Fibroblast of lung (primary cell): ENCODE measurements around the gene ROBO2. TPM values are rescaled to one million over a fixed set of nuclear protein-coding genes. Genes with fewer than 3 reads are reported as not detected.

Experiments used
- DNase-seq, 2 donors: peaks; one replicate each; pipeline versions ENCODE4 v3.0.0 to v3.0.0-alpha.2; 2010; ENCODE audit warnings: low read depth in 2 of 2
- H2AFZ ChIP-seq: 2 replicates; pipeline ENCODE4 v1.5.1; 2012; ENCODE audit warnings: low read length, control low read depth, inconsistent platforms
- H3K27ac ChIP-seq: 2 replicates; pipeline ENCODE4 v1.5.1; 2011; ENCODE audit warnings: low read length, control low read depth; ENCODE audit not compliant: insufficient read depth
- H3K27me3 ChIP-seq: 2 replicates; pipeline ENCODE4 v1.5.1; 2011; ENCODE audit warnings: mild to moderate bottlenecking, low read length; ENCODE audit not compliant: control insufficient read depth, insufficient read depth
- H3K36me3 ChIP-seq: 2 replicates; pipeline ENCODE4 v1.5.1; 2011; ENCODE audit warnings: low read length; ENCODE audit not compliant: control insufficient read depth, insufficient read depth
- H3K4me1 ChIP-seq: 2 replicates; pipeline ENCODE4 v1.5.1; 2011; ENCODE audit warnings: low read length; ENCODE audit not compliant: control insufficient read depth, insufficient read depth; ENCODE audit errors: extremely low read depth
- H3K4me2 ChIP-seq: 2 replicates; pipeline ENCODE4 v1.5.1; 2011; ENCODE audit warnings: low read length, control low read depth; ENCODE audit not compliant: insufficient read depth; ENCODE audit errors: extremely low read depth
- H3K4me3 ChIP-seq, 4 experiments: fragments of 200-600 bp in 1 of 4; sonication (generic) in 1 of 4; replicated peaks in 1 of 4; 2 replicates each; pipeline ENCODE4 v1.5.1; 2011 to 2016; ENCODE audit warnings: low read length in 4 of 4, low read depth in 3 of 4, mild to moderate bottlenecking in 3 of 4, control low read depth in 2 of 4, inconsistent platforms in 1 of 4, mixed read lengths in 1 of 4; ENCODE audit not compliant: insufficient read depth in 1 of 4; ENCODE audit errors: control extremely low read depth in 1 of 4
- H3K79me2 ChIP-seq: 2 replicates; pipeline ENCODE4 v1.5.1; 2012; ENCODE audit warnings: mild to moderate bottlenecking, low read length, inconsistent platforms; ENCODE audit not compliant: control insufficient read depth, insufficient read depth
- H3K9ac ChIP-seq: 2 replicates; pipeline ENCODE4 v1.5.1; 2011; ENCODE audit warnings: mild to moderate bottlenecking, low read length, control low read depth; ENCODE audit not compliant: insufficient read depth
- H3K9me3 ChIP-seq: 2 replicates; pipeline ENCODE4 v1.5.1; 2012; ENCODE audit warnings: low read depth, low read length; ENCODE audit not compliant: control insufficient read depth, insufficient read depth
- H4K20me1 ChIP-seq: 2 replicates; pipeline ENCODE4 v1.5.1; 2011; ENCODE audit warnings: low read length; ENCODE audit not compliant: control insufficient read depth, insufficient read depth; ENCODE audit errors: extremely low read depth
- EZH2 ChIP-seq: IDR thresholded peaks from 2 replicates; pipeline ENCODE4 v1.5.1; 2012; ENCODE audit warnings: low read length, control low read depth, mild to moderate bottlenecking; ENCODE audit errors: missing control alignments
- polyA plus RNA-seq, 2 donors: library from polyadenylated mRNA; depleted of rRNA in 1 of 2; stranded (reverse) in 1 of 2; unstranded in 1 of 2; fragments of >200 nt; gene quantifications; 2 replicates each; pipeline ENCODE4 v1.2.1, GENCODE V29; 2011 to 2012; ENCODE audit warnings: missing spikeins in 1 of 2
- total RNA-seq: library from RNA; depleted of rRNA; stranded (reverse); fragments of >200 nt; gene quantifications from 2 replicates; pipeline ENCODE4 v1.2.1, GENCODE V29; 2014
- TF ChIP-seq, protein P1 (sequence below), 2 donors: IDR thresholded peaks in 1 of 2; conservative IDR thresholded peaks in 1 of 2; 1 replicate in 1 of 2; 2 replicates in 1 of 2; pipeline ENCODE4 v1.5.1; 2011 to 2012; ENCODE audit warnings: low read length in 2 of 2, control low read depth in 1 of 2, inconsistent platforms in 1 of 2, low read depth in 1 of 2, mild to moderate bottlenecking in 1 of 2

Gene ROBO2
- total and polyA plus RNA-seq, 2 donors (not counting 1 experiment from before 2014, with no cell fraction given): 0.83 to 1.5 TPM

DNA sequence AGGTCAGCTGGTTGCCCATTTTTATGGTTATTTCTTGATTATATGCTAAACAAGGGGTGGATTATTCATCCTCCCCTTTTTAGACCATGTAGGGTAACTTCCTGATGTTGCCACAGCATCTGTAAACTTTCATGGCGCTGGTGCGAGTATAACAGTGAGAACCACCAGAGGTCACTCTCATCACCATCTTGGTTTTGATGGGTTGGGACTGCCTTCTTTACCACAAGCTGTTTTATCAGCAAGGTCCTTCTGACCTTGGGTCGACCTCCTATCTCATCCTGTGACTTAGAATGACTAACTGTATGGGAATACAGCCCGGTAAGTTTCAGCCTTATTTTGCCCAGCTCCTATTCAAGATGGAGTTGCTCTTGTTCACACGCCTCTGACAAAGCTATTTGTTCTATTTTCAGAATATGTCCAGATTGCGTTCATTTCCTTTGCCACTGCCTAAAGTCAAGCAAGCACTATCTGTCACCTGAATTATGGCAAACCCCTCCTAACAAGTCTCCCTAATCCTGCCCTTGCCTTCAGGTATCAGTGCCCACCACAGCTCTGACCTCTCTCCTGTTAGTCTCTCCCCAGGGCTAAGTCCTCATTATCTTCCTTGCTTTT lies 308.5 kb downstream of the ROBO2 start:
- Histone ChIP-seq H3K79me2 (no peaks in the 10 kb centered on the region), H3K36me3 (no peaks in the 10 kb centered on the region), H3K4me3 (no peak overlapping the region), H4K20me1 (no peaks in the 10 kb centered on the region), H3K4me1 (no peaks in the 10 kb centered on the region), H2AFZ (no peak overlapping the region), H3K9ac (no peak overlapping the region), H3K4me2 (no peak overlapping the region), H3K27ac (no peak overlapping the region), H3K27me3 (no peaks in the 10 kb centered on the region), H3K9me3 (no peaks in the 10 kb centered on the region)
- no peak for TF ChIP-seq EZH2
- TF ChIP-seq, protein P1, sequence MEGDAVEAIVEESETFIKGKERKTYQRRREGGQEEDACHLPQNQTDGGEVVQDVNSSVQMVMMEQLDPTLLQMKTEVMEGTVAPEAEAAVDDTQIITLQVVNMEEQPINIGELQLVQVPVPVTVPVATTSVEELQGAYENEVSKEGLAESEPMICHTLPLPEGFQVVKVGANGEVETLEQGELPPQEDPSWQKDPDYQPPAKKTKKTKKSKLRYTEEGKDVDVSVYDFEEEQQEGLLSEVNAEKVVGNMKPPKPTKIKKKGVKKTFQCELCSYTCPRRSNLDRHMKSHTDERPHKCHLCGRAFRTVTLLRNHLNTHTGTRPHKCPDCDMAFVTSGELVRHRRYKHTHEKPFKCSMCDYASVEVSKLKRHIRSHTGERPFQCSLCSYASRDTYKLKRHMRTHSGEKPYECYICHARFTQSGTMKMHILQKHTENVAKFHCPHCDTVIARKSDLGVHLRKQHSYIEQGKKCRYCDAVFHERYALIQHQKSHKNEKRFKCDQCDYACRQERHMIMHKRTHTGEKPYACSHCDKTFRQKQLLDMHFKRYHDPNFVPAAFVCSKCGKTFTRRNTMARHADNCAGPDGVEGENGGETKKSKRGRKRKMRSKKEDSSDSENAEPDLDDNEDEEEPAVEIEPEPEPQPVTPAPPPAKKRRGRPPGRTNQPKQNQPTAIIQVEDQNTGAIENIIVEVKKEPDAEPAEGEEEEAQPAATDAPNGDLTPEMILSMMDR (conservative IDR thresholded peaks at IDR 0.05 in 1 of 2, IDR thresholded peaks at IDR 0.05 in 1 of 2; ENCODE audit: low read depth in 1 of 2, low read length in 2 of 2): peak; percentile 21 to 30
- peak; percentile 9 to 24 for DNase-seq

DNA sequence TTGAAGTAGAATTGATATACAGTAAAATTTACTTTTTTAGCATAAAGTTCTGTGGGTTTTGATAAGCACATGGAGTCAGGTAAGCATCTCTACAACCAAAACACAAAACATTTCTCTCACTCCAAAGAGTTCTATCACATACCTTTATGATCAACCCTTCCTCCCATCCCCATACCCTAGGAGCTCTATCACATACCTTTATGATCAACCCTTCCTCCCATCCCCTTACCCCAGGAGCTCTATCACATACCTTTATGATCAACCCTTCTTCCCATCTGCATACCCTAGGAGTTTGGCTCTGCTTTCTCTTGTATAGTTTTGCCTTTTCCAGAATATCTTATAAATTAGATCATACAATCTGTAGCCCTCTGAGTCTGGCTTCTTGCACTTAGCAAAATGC lies 315.1 kb downstream of the ROBO2 start:
- DNase-seq: no peak
- H2AFZ ChIP-seq: no peak overlapping the region
- no peak overlapping the region for H3K4me3 ChIP-seq
- H3K36me3 ChIP-seq: no peaks in the 10 kb centered on the region
- no peak overlapping the region for H3K27ac ChIP-seq
- H3K9me3 ChIP-seq: no peaks in the 10 kb centered on the region
- H3K4me1 ChIP-seq: no peaks in the 10 kb centered on the region
- H3K79me2 ChIP-seq: no peaks in the 10 kb centered on the region
- no peaks in the 10 kb centered on the region for H3K27me3 ChIP-seq
- no peak overlapping the region for H3K9ac ChIP-seq
- no peaks in the 10 kb centered on the region for H4K20me1 ChIP-seq
- TF ChIP-seq, protein P1 (conservative IDR thresholded peaks at IDR 0.05 in 1 of 2, IDR thresholded peaks at IDR 0.05 in 1 of 2; ENCODE audit: low read depth in 1 of 2, low read length in 2 of 2): no peak
- no peak for TF ChIP-seq EZH2
- H3K4me2 ChIP-seq: no peak overlapping the region

DNA sequence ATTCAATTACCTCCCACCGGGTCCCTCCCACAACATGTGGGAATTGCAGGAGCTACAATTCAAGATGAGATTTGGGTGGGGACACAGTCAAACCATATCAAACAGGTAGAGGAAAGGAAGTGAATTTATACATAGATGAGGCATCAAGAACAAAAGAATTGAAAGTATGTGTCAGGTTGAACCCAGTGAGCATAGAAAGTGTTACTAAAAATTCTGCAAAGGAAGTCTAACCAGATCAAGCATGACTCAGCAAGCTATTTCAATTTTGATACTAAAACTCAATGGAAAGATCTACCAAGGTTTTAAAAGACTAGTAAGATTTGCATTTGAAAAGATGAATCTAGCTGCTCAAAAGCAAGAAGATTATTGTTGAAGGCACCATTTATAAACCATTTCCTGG lies 323.0 kb downstream of the ROBO2 start:
- no peak overlapping the region for H3K9ac ChIP-seq
- H3K36me3 ChIP-seq: no peaks in the 10 kb centered on the region
- H2AFZ ChIP-seq: no peak overlapping the region
- no peaks in the 10 kb centered on the region for H3K27me3 ChIP-seq
- no peak overlapping the region for H3K4me3 ChIP-seq
- no peak overlapping the region for H3K27ac ChIP-seq
- no peaks in the 10 kb centered on the region for H3K4me1 ChIP-seq
- H3K9me3 ChIP-seq: no peaks in the 10 kb centered on the region
- H3K4me2 ChIP-seq: no peak overlapping the region
- no peaks in the 10 kb centered on the region for H3K79me2 ChIP-seq
- DNase-seq: no peak
- H4K20me1 ChIP-seq: no peaks in the 10 kb centered on the region
- no peak for TF ChIP-seq EZH2
- TF ChIP-seq, protein P1 (conservative IDR thresholded peaks at IDR 0.05 in 1 of 2, IDR thresholded peaks at IDR 0.05 in 1 of 2; ENCODE audit: low read depth in 1 of 2, low read length in 2 of 2): no peak
